H1 (cell line): ENCODE measurements around the gene UTP25. TPM values are rescaled to one million over a fixed set of nuclear protein-coding genes. Genes with fewer than 3 reads are reported as not detected.

Experiments
- CTCF ChIA-PET: fragments of 300-600 bp; sonication (Branson Sonifier 250); formaldehyde crosslinking; loops from one replicate; lab custom pipeline; 2021; ENCODE audit not compliant: partially characterized antibody; lab: Charles Lee
- POLR2A ChIA-PET: fragments of 300-600 bp; sonication (Branson Sonifier 250); formaldehyde crosslinking; loops from one replicate; lab custom pipeline; 2021; ENCODE audit warnings: inconsistent platforms; ENCODE audit not compliant: partially characterized antibody; lab: Charles Lee
- DNase-seq, 2 experiments: peaks; one replicate each; pipeline versions ENCODE4 v3.0.0 to v3.0.0-alpha.2; 2010 to 2022; ENCODE audit warnings: low spot score in 2 of 2, low read depth in 1 of 2, mixed read lengths in 1 of 2
- FAIRE-seq: peaks from 2 replicates; lab custom pipeline; 2011; peaks lifted over from hg19 to GRCh38; lab: Jason Lieb, UNC
- H2AFZ ChIP-seq: 2 replicates; pipeline ENCODE4 v1.8.1; 2012; ENCODE audit warnings: low read length, inconsistent platforms
- H2AK5ac ChIP-seq: 2 replicates; pipeline ENCODE4 v1.6.1; 2013; ENCODE audit warnings: low read depth, low read length
- H2BK120ac ChIP-seq: replicated peaks from 2 replicates; pipeline ENCODE3; 2013; ENCODE audit warnings: low read depth, low read length, inconsistent platforms
- H2BK12ac ChIP-seq: 2 replicates; pipeline ENCODE4 v1.6.1; 2013; ENCODE audit warnings: low read depth, low read length
- H2BK15ac ChIP-seq: 2 replicates; pipeline ENCODE4 v1.6.1; 2013; ENCODE audit warnings: low read length
- H2BK20ac ChIP-seq: 2 replicates; pipeline ENCODE4 v1.6.1; 2013; ENCODE audit warnings: low read length
- H2BK5ac ChIP-seq: 2 replicates; pipeline ENCODE4 v1.6.1; 2013; ENCODE audit warnings: low read depth, low read length
- H3K14ac ChIP-seq: 2 replicates; pipeline ENCODE4 v1.6.1; 2013; ENCODE audit warnings: inconsistent platforms; ENCODE audit not compliant: insufficient read length
- H3K18ac ChIP-seq: 2 replicates; pipeline ENCODE4 v1.6.1; 2013; ENCODE audit warnings: low read length; ENCODE audit errors: extremely low read depth
- H3K23ac ChIP-seq: 2 replicates; pipeline ENCODE4 v1.6.1; 2013; ENCODE audit warnings: inconsistent platforms; ENCODE audit not compliant: insufficient read length
- H3K23me2 ChIP-seq: 2 replicates; pipeline ENCODE4 v1.6.1; 2013; ENCODE audit warnings: low read depth, low read length
- H3K27ac ChIP-seq: 2 replicates; pipeline ENCODE4 v1.6.1; 2011; ENCODE audit warnings: low read depth, low read length, inconsistent platforms
- H3K27me3 ChIP-seq, 4 experiments: replicated peaks in 1 of 4; 1 replicate in 1 of 4; 2 replicates in 3 of 4; pipeline versions ENCODE4 v1.6.1 to v1.8.1; 2011 to 2013; ENCODE audit warnings: low read length in 3 of 4, mild to moderate bottlenecking in 3 of 4, inconsistent platforms in 2 of 4, mixed read lengths in 2 of 4, moderate library complexity in 1 of 4; ENCODE audit not compliant: control insufficient read depth in 3 of 4, insufficient read depth in 3 of 4; ENCODE audit errors: extremely low read depth in 1 of 4
- H3K36me3 ChIP-seq, 4 experiments: 2 replicates each; pipeline versions ENCODE4 v1.6.1 to v1.8.1; 2011 to 2013; ENCODE audit warnings: mild to moderate bottlenecking in 4 of 4, low read length in 3 of 4, moderate library complexity in 2 of 4, control low read depth in 1 of 4, inconsistent platforms in 1 of 4; ENCODE audit not compliant: insufficient read depth in 4 of 4, control insufficient read depth in 2 of 4
- H3K4ac ChIP-seq: replicated peaks from 2 replicates; pipeline ENCODE3; 2013; ENCODE audit warnings: low read length, low read depth, mixed read lengths, inconsistent platforms; ENCODE audit not compliant: insufficient read length
- H3K4me1 ChIP-seq, 4 experiments: replicated peaks in 1 of 4; 1 replicate in 1 of 4; 2 replicates in 3 of 4; pipeline versions ENCODE4 v1.6.1 to v1.8.1; 2011 to 2013; ENCODE audit warnings: low read length in 3 of 4, inconsistent platforms in 2 of 4, mixed read lengths in 1 of 4; ENCODE audit not compliant: insufficient read depth in 4 of 4, control insufficient read depth in 3 of 4
- H3K4me2 ChIP-seq, 2 experiments: 2 replicates each; pipeline versions ENCODE4 v1.6.1 to v1.8.1; 2011 to 2013; ENCODE audit warnings: low read depth in 2 of 2, low read length in 2 of 2, control low read depth in 1 of 2, inconsistent platforms in 1 of 2, mild to moderate bottlenecking in 1 of 2; ENCODE audit not compliant: insufficient read depth in 1 of 2
- H3K4me3 ChIP-seq, 4 experiments: fragments of 200-600, 300-600 bp in 1 of 4; sonication (generic), shearing (Covaris generic), sonication (Bioruptor Twin) in 1 of 4; 2 replicates each; pipeline versions ENCODE4 v1.5.1 to v1.8.1; 2011 to 2016; ENCODE audit warnings: low read length in 4 of 4, low read depth in 3 of 4, control low read depth in 2 of 4, inconsistent platforms in 2 of 4, mild to moderate bottlenecking in 2 of 4, mixed read lengths in 1 of 4, moderate library complexity in 1 of 4; ENCODE audit not compliant: insufficient read depth in 2 of 4; ENCODE audit errors: extremely low read depth in 1 of 4
- H3K56ac ChIP-seq: replicated peaks from 2 replicates; pipeline ENCODE3; 2013; ENCODE audit warnings: low read depth, mild to moderate bottlenecking, mixed read lengths, low read length, inconsistent platforms; ENCODE audit not compliant: insufficient read length
- H3K79me1 ChIP-seq: 2 replicates; pipeline ENCODE4 v1.6.1; 2013; ENCODE audit warnings: low read depth, low read length, control low read depth
- H3K79me2 ChIP-seq, 2 experiments: 2 replicates each; pipeline versions ENCODE4 v1.6.1 to v1.8.1; 2012 to 2013; ENCODE audit warnings: low read length in 2 of 2, mild to moderate bottlenecking in 2 of 2, inconsistent platforms in 1 of 2; ENCODE audit not compliant: insufficient read depth in 2 of 2, control insufficient read depth in 1 of 2
- H3K9ac ChIP-seq, 4 experiments: replicated peaks in 1 of 4; 1 replicate in 1 of 4; 2 replicates in 3 of 4; pipeline versions ENCODE4 v1.6.1 to v1.8.1; 2011 to 2013; ENCODE audit warnings: low read depth in 3 of 4, low read length in 3 of 4, control low read depth in 2 of 4, mild to moderate bottlenecking in 2 of 4, moderate library complexity in 2 of 4, inconsistent platforms in 1 of 4; ENCODE audit errors: extremely low read depth in 1 of 4
- H3K9me3 ChIP-seq, 2 experiments: 2 replicates each; pipeline versions ENCODE4 v1.6.1 to v1.8.1; 2012 to 2013; ENCODE audit warnings: mild to moderate bottlenecking in 2 of 2, moderate library complexity in 2 of 2, control low read depth in 1 of 2, inconsistent platforms in 1 of 2, low read depth in 1 of 2, low read length in 1 of 2, mixed read lengths in 1 of 2; ENCODE audit not compliant: insufficient read depth in 2 of 2
- H4K20me1 ChIP-seq, 2 experiments: replicated peaks in 1 of 2; 2 replicates each; pipeline versions ENCODE3 to v1.8.1; 2011 to 2013; ENCODE audit warnings: inconsistent platforms in 2 of 2, low read length in 2 of 2, mild to moderate bottlenecking in 1 of 2; ENCODE audit not compliant: insufficient read depth in 2 of 2, control insufficient read depth in 1 of 2
- H4K5ac ChIP-seq: 2 replicates; pipeline ENCODE4 v1.6.1; 2013; ENCODE audit warnings: low read length, low read depth, mixed read lengths, inconsistent platforms; ENCODE audit not compliant: insufficient read length
- H4K8ac ChIP-seq: 2 replicates; pipeline ENCODE4 v1.8.0; 2013; ENCODE audit warnings: mild to moderate bottlenecking, moderate library complexity, low read length, inconsistent platforms; ENCODE audit not compliant: insufficient read depth; ENCODE audit errors: extremely low read depth
- H4K91ac ChIP-seq: replicated peaks from 2 replicates; pipeline ENCODE3; 2013; ENCODE audit warnings: low read length, mixed read lengths, inconsistent platforms; ENCODE audit not compliant: insufficient read length
- RXRA ChIP-seq: IDR thresholded peaks from 2 replicates; pipeline ENCODE4 v1.6.1; 2011; ENCODE audit warnings: low read depth, mild to moderate bottlenecking, low read length, moderate library complexity; ENCODE audit not compliant: insufficient read depth
- polyA plus RNA-seq, 7 experiments: library from polyadenylated mRNA; depleted of rRNA in 3 of 7; stranded (reverse) in 5 of 7; unstranded in 2 of 7; fragments of >200 nt in 5 of 7; fragments of 200-250 nt in 2 of 7; gene quantifications; 1 replicate in 5 of 7; 2 replicates in 1 of 7; 4 replicates in 1 of 7; pipeline versions ENCODE4 v1.2.1 to v1.2.3, GENCODE V29; 2011 to 2013; ENCODE audit warnings: missing spikeins in 2 of 7, mixed read lengths in 2 of 7
- total RNA-seq: library from RNA; stranded (reverse); fragmentation: NEBNext Ultra II Directional; extraction: Animal tissue kit (Norgen Biotek cat#: 25700); gene quantifications from 2 replicates; pipeline ENCODE4 v1.2.1, GENCODE V29; 2021

UTP25 gene
- total and polyA plus RNA-seq, 2 of the 8 experiments (the other 6 are each of a cell fraction or from before 2014, with no cell fraction given), result 4.0 to 7.6 TPM

DNA sequence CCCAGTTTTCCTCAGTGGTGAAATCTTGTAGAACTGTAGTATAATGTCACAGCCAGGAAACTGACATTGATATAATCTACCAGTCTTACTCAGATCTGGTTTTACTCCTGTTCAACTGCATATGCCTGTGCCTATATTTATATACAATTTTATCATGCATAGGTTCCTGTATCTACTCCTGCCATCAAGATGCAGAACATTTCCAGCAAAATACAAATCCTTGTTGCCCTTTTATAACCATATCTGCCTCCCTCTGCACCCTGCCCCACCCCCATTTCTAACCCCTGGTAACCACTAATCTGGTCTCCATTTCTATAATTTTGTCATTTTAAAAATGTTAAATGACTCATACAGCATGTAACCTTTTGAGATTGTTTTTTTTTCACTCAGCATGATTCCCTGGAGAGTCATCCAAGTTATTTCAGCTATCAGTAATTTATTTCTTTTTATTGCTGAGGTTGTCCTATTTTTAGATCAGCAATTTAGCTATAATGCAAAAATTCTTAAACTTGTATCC is 8.1 kb downstream of the UTP25 start:
- ChIA-PET CTCF (interaction anchor here (0.6 to 4.6 kb wide), 4 partner anchors 11 to 476 kb away, joined by 3 to 33 read pairs (median 10); no protein-coding TSS in a partner anchor), POLR2A (interaction anchor here (1.1 kb wide), 1 partner anchor 34 kb away, joined by 3 read pairs; no protein-coding TSS in a partner anchor)
- Histone ChIP-seq H3K27ac (no peak overlapping the region), H3K79me1 (no peaks in the 10 kb centered on the region), H3K4ac (no peak overlapping the region), H2BK120ac (no peak overlapping the region), H3K4me2 (no peak overlapping the region), H2BK5ac (no peak overlapping the region), H3K18ac (no peak overlapping the region), H3K9me3 (no peaks in the 10 kb centered on the region), H2AK5ac (no peak overlapping the region), H3K14ac (no peak overlapping the region), H3K23me2 (no peaks in the 10 kb centered on the region), H3K36me3 (peaks cover 29 to 85% (median 70%) of the 10 kb centered on the region in 4 experiments), H3K4me1 (no peaks in the 10 kb centered on the region), H3K4me3 (no peak overlapping the region), H4K8ac (no peak overlapping the region), H3K79me2 (no peaks in the 10 kb centered on the region), H2BK12ac (no peak overlapping the region), H4K5ac (no peak overlapping the region), H3K23ac (no peak overlapping the region), H2AFZ (no peak overlapping the region), H3K9ac (no peak overlapping the region), H2BK20ac (no peak overlapping the region), H2BK15ac (no peak overlapping the region), H3K27me3 (no peaks in the 10 kb centered on the region), H4K91ac (no peak overlapping the region), H4K20me1 (peaks cover 0 to 6% of the 10 kb centered on the region in 2 experiments), H3K56ac (no peak overlapping the region)
- DNase-seq (no peak), FAIRE-seq (no peak)
- no peak for TF ChIP-seq RXRA
